ENCODE results near the gene DMRTC1.
"Not testable (repeated sequence)": the region's sequence is repeated elsewhere in the genome, so short reads cannot be mapped to it uniquely, and the experiment has no call there.

Gene DMRTC1, protein sequence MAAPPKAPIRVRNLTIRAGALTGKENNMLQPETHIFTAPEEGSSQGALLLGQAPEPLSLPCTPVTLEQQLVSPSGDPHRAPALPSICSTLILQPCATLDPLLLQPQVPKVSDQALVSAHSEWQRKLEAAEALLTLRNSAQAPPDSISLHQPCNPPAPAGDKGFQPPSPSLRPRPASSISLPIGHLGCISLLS

DNA sequence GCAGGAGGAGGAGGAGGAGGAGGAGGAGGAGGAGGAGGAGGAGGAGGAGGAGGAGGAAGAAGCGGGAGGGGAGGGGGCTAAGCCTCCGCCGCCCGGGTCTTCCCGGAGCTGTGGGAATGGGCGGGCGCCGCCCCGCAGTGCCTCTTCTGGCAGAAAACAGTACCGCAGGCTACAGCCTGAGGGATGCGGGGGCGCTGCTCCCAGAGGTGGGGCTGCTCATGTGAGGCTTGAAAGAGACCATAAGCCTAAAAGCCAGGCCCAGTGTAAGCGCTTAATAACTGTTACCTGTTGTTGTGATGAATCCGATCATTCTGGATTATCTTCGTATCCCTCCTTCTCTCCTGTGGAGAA lies at the start of gene DMRTC1:
Gene DMRTC1, minus strand, starts transcription at position 19 of the 351 bp plus-strand sequence. CDS start 68,143 bp downstream, outside the sequence.
- H3K4me3 ChIP-seq (ENCODE audit: low read depth in 1 of 2, low read length in 1 of 2); H3K27me3 ChIP-seq; H3K4me1 ChIP-seq (ENCODE audit: control insufficient read depth in 1 of 2, insufficient read depth in 1 of 2, low read depth in 1 of 2, low read length in 1 of 2); H3K27ac ChIP-seq; H3K36me3 ChIP-seq; H3K9me3 ChIP-seq: not testable (repeated sequence)

DNA sequence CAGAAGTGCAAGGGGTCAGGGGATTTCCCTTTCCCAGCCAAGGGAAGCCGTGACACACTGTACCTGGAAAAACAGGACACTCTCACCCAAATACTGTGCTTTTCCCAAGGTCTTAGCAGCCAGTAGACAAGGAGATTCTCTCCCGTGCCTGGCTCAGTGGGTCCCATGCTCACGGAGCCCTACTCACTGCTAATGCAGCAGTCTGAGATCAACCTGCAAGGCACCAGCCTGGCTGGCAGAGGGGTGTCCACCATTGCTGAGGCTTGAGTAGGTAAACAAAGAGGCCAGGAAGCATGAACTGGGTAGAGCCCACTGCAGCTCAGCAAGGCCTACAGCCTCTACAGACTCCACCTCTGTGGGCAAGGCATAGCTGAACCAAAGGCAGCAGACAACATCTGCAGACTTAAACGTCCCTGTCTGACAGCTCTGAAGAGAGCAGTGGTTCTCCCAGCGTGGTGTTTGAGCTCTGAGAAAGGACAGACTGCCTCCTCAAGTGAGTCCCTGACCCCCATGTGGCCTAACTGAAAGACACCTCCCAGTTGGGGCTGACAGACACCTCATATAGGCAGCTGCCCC lies 37.3 kb upstream of the DMRTC1 start:
- H3K36me3 ChIP-seq; H3K27me3 ChIP-seq; H3K27ac ChIP-seq; H3K4me3 ChIP-seq (ENCODE audit: low read depth in 1 of 2, low read length in 1 of 2); H3K9me3 ChIP-seq; H3K4me1 ChIP-seq (ENCODE audit: control insufficient read depth in 1 of 2, insufficient read depth in 1 of 2, low read depth in 1 of 2, low read length in 1 of 2): not testable (repeated sequence)

DNA sequence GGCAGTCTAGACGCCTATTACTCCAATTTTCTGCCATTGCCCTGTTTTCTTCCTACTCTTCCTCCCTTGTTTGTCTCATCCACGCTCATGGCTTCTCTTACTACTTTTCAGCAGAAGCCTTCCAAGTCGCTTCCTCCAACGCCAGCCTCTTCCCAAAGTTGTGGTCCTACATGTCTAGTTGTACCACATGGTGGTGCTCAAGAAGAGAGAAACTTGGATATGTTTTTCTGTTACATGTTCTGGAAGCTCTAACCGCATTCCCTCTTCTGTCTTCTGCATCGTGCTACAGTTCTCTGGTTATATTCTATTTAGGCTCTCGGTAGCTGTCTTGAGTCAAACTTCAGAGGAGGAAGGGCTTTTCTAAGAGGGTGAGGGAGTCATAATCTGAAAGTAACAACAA lies 31.2 kb upstream of the DMRTC1 start:
- H3K4me1 ChIP-seq (ENCODE audit: control insufficient read depth in 1 of 2, insufficient read depth in 1 of 2, low read depth in 1 of 2, low read length in 1 of 2); H3K9me3 ChIP-seq: not testable (repeated sequence)

DNA sequence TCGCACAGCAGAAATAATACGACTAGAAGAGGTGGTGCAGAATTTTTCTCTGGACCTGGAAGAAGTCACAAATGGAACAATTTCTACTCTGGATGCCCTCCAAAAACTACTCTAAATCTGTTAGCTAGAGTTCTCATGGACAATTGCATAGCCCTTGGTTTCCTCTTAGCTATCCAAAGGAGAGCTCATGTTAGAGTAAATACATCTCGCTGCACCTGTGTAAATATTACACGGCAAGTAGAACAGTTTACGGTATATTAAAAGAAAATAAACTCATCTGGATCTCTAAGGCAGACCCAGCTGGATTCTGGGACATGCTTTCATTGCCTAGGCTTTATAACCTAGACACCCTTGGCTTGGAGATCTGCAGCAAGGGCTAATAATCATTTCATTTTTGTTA lies 28.2 kb upstream of the DMRTC1 start:
- H3K4me1 ChIP-seq (ENCODE audit: control insufficient read depth in 1 of 2, insufficient read depth in 1 of 2, low read depth in 1 of 2, low read length in 1 of 2); H3K27me3 ChIP-seq; H3K36me3 ChIP-seq: not testable (repeated sequence)

More for the DNA sequence above, 31.2 kb upstream of the DMRTC1 start:
- not testable (repeated sequence) for H3K27ac ChIP-seq; H3K27me3 ChIP-seq; H3K36me3 ChIP-seq; H3K4me3 ChIP-seq (ENCODE audit: low read depth in 1 of 2, low read length in 1 of 2)

DNA sequence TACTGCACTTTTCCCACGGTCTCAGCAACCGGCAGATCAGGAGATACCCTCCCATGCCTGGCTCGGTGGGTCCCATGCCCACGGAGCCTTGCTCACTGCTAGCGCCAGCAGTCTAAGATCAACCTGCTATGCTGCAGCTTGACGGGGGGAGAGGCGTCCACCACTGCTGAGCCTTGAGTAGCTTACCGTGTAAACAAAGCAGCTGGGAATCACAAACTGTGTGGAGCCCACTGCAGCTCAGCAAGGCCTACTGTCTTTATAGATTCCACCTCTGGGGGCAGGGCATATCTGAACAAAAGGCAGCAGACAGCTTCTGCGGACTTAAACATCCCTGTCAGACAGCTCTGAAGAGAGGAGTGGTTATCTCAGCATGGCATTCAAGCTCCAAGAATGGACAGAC lies 16.3 kb upstream of the DMRTC1 start:
- H3K9me3 ChIP-seq; H3K27me3 ChIP-seq; H3K4me1 ChIP-seq (ENCODE audit: control insufficient read depth in 1 of 2, insufficient read depth in 1 of 2, low read depth in 1 of 2, low read length in 1 of 2); H3K4me3 ChIP-seq (ENCODE audit: low read depth in 1 of 2, low read length in 1 of 2); H3K36me3 ChIP-seq; H3K27ac ChIP-seq: not testable (repeated sequence)

More for the DNA sequence above, 28.2 kb upstream of the DMRTC1 start:
- not testable (repeated sequence) for H3K27ac ChIP-seq; H3K4me3 ChIP-seq (ENCODE audit: low read depth in 1 of 2, low read length in 1 of 2); H3K9me3 ChIP-seq

DNA sequence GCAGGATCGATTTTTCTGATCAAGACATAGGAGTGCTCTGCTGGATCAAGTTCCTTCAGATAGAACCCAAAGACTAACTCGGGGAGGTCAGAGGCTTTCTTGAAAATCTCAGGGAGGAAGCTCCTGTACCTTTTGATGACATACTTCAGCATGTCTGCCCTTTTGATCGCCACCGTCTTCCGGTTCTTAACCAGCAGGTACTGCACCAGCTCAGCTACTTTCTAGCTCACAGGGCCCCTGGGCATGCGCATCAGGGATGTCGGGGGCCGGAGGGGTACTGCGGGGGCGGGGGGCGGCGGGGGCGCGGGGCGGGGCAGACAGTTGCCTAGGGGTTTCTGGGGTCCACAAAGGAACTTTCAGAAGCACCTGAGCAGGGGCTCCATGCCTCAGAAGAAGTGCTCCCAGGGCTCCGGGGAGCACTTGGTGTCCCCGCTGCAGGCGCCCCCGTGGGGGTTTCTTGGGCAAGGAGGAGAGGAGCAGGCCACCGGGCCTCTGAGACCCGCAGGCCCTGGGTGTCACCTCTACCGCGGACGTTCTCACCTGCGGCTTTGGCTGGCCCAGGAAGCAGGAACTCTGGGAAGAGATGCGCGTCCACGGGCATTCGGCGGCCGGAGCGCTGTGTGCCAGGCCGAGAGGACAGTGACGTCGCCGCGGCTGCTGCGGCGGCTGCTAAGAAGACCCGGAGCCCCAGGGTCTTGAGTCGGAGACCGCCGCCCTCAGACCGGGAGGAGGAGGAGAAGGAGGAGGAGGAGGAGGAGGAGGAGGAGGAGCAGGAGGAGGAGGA lies 410 bp downstream of the DMRTC1 start:
- H3K4me1 ChIP-seq (ENCODE audit: control insufficient read depth in 1 of 2, insufficient read depth in 1 of 2, low read depth in 1 of 2, low read length in 1 of 2), result not testable (repeated sequence)

DNA sequence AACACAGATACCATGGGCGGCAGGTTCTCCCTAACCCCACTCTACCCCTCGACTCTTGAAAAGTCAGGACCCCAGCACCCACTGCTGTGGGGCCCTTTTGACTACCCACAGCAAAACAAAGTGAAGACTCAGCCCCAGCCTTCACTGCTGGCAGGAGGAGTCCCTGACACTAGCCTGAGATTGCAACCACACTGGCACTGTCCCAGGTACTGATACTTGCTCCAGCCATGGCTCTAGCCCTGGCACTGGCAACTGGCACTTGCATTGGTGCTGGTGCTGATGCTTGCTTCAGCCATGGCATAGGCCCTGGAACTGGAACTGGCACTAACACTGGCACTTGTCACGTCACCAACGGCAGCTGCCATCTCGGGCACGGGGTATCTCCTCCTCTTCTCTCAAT lies 1.4 kb downstream of the DMRTC1 start:
- not testable (repeated sequence) for H3K36me3 ChIP-seq; H3K27me3 ChIP-seq; H3K4me3 ChIP-seq (ENCODE audit: low read depth in 1 of 2, low read length in 1 of 2); H3K9me3 ChIP-seq; H3K4me1 ChIP-seq (ENCODE audit: control insufficient read depth in 1 of 2, insufficient read depth in 1 of 2, low read depth in 1 of 2, low read length in 1 of 2); H3K27ac ChIP-seq

More for the DNA sequence above, 410 bp downstream of the DMRTC1 start:
- H3K27me3 ChIP-seq; H3K36me3 ChIP-seq; H3K4me3 ChIP-seq (ENCODE audit: low read depth in 1 of 2, low read length in 1 of 2); H3K27ac ChIP-seq; H3K9me3 ChIP-seq: not testable (repeated sequence)

DNA sequence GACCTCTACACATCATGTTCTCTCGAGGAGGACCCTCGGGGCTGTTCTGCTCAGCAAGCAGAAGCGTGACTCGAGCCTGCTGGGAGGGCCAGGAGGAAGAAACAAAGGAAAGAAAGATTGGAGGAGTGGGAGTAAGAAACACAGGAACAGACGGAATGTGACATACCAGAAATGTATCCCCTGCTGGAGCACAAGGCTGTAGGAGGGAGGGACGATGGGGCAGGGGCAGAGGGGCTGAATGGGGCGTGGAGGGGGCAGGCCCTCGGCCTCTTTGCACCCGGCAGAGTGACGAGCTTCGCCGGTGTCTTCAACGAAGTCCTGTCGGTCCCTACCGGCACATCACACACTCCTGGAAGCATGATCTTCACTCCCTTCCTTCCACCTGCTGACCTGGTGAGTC lies 5.7 kb downstream of the DMRTC1 start, which contains the start of gene FAM236A:
Gene FAM236A, plus strand, starts transcription at position 301 of the 400 bp plus-strand sequence. Its CDS starts 57 bp downstream, at position 358.
- not testable (repeated sequence) for H3K4me1 ChIP-seq (ENCODE audit: control insufficient read depth in 1 of 2, insufficient read depth in 1 of 2, low read depth in 1 of 2, low read length in 1 of 2); H3K36me3 ChIP-seq; H3K4me3 ChIP-seq (ENCODE audit: low read depth in 1 of 2, low read length in 1 of 2); H3K27ac ChIP-seq; H3K9me3 ChIP-seq; H3K27me3 ChIP-seq

DNA sequence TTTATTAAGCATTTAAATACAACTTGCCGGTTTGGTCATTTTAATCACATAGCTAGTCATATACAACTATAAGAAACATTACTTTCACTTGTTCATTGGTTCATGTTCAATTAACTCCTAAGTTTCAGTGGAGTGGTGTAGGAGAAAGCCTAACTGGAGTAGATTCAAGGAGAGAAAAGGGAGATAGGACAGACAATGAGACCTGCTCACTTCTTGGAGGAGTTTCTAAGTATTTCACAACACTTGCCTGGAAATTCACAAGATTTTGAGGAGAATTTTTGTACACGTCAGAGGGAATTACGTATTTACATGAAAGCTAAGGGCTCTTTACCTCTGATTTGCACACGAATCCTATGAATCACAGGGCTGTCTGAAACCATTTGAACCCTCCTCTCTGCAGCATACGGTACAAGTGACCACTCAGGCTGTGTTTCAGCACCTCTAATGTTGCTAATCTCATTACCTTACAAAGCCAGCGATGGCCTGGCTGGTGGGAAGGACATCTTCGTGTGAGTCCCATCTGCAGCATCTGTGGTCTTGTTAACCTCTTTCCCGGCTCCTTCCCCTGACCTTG lies 6.7 kb downstream of the DMRTC1 start:
- H3K27ac ChIP-seq; H3K9me3 ChIP-seq; H3K4me3 ChIP-seq (ENCODE audit: low read depth in 1 of 2, low read length in 1 of 2); H3K36me3 ChIP-seq; H3K27me3 ChIP-seq; H3K4me1 ChIP-seq (ENCODE audit: control insufficient read depth in 1 of 2, insufficient read depth in 1 of 2, low read depth in 1 of 2, low read length in 1 of 2): not testable (repeated sequence)

DNA sequence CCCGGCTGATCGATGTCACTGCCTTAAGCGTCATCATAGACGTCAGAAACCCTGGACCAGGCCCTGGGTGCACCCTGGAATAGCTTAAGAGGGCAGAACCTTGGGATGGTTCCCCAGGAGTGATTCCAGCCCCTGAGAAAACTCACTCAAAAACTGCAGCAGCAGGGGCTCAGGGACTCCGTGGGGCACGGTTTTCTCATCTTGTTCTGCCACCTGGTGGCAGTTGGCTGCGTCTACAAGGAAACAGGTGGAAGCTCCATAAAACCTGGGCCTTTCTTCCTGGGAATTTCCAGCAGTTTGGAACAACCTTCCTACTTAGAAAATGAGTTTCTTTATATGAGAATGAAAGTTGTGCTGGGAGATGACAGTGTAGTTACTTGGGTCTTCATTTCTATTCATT lies 7.2 kb downstream of the DMRTC1 start:
- not testable (repeated sequence) for H3K9me3 ChIP-seq; H3K4me1 ChIP-seq (ENCODE audit: control insufficient read depth in 1 of 2, insufficient read depth in 1 of 2, low read depth in 1 of 2, low read length in 1 of 2); H3K4me3 ChIP-seq (ENCODE audit: low read depth in 1 of 2, low read length in 1 of 2); H3K27ac ChIP-seq; H3K36me3 ChIP-seq; H3K27me3 ChIP-seq

DNA sequence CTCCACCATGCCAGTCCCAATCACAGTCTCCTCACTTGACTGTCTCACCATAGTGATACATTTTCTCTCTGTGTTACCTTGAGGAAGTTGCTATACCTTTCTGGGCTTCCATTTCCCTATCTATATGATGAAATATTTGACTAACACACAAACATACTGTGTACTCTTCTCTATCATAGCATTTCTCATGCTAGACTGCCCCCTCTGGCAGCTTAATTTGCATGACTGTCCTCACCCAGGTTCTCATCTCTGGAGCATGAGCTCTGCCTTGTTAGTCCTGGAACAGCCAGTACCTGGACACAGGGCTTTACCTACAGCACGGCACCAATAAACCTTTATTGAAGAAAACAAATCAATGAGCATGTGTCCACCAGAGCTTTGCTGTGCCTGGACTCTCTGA lies 11.4 kb downstream of the DMRTC1 start:
- not testable (repeated sequence) for H3K9me3 ChIP-seq; H3K4me1 ChIP-seq (ENCODE audit: control insufficient read depth in 1 of 2, insufficient read depth in 1 of 2, low read depth in 1 of 2, low read length in 1 of 2); H3K27me3 ChIP-seq; H3K4me3 ChIP-seq (ENCODE audit: low read depth in 1 of 2, low read length in 1 of 2); H3K27ac ChIP-seq; H3K36me3 ChIP-seq

DNA sequence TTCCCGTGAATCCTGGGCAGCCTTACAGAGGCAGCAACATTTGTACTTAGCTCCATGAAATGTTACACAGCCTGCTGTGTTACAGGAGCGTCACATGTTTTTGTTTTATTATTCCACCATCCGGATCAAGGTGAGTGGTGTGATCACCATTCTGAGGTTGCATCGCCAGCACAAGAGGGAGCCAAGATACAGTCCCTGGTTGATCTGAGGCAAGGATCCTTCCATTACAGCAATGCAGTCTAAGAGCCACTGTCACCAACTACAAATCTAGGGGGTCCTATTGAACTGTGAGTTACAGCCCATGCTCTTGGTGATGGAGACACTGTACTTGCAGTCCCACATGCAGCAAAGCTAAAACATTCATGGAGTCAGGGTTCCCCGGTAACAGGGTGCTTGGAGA lies 27.5 kb downstream of the DMRTC1 start:
- not testable (repeated sequence) for H3K9me3 ChIP-seq; H3K4me1 ChIP-seq (ENCODE audit: control insufficient read depth in 1 of 2, insufficient read depth in 1 of 2, low read depth in 1 of 2, low read length in 1 of 2); H3K36me3 ChIP-seq; H3K27ac ChIP-seq; H3K27me3 ChIP-seq; H3K4me3 ChIP-seq (ENCODE audit: low read depth in 1 of 2, low read length in 1 of 2)

DNA sequence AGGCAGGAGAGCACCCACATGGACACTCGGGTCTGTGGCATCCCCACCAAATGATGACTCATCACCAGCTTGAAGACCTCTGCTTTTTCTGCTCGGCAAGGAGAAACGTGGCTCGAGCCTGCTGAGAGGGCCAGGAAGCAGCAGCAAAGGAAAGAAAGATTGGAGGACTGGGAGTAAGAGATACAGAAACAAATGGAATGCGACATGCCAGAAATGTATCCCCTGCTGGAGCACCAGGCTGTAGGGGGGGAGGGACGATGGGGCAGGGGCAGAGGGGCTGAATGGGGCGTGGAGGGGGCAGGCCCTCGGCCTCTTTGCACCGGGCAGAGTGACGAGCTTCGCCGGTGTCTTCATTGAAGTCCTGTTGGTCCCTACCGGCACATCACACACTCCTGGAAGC lies 31.3 kb downstream of the DMRTC1 start, which contains the start of gene FAM236C:
Gene FAM236C, plus strand, starts transcription at position 301 of the 400 bp plus-strand sequence. CDS start 100 bp downstream, outside the sequence.
- not testable (repeated sequence) for H3K36me3 ChIP-seq; H3K27me3 ChIP-seq; H3K9me3 ChIP-seq; H3K27ac ChIP-seq; H3K4me1 ChIP-seq (ENCODE audit: control insufficient read depth in 1 of 2, insufficient read depth in 1 of 2, low read depth in 1 of 2, low read length in 1 of 2); H3K4me3 ChIP-seq (ENCODE audit: low read depth in 1 of 2, low read length in 1 of 2)
